ENCODE results near the gene CEP43.

The CEP43 gene

DNA sequence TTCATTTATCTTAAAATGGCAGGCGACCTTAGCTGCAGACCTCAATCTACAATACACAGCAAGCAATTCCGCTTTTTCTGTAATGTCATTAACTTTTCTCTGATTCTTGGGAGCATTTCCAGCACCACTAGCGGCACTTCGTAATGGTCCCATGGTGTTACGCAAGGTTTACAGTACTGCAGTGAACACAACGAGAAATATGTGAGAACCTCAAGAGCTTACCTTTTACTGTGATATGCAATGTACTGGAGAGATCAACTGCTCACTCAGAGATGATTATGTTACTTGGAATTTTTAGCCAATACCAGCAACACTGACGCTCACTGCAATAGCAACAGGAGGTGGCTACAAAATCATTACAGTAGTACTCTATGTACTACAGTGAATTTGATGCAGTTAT, 2.8 kb upstream of the CEP43 start:
- no peak overlapping the region for H3K4me3 ChIP-seq (ENCODE audit: low read depth, low read length)
- peak; percentile 15 for DNase-seq (ENCODE audit: low read depth)
- in situ Hi-C loops (cut with HindIII; ENCODE audit: low sequenced_read_pairs) = no loop called here
- TF ChIP-seq, protein P1, sequence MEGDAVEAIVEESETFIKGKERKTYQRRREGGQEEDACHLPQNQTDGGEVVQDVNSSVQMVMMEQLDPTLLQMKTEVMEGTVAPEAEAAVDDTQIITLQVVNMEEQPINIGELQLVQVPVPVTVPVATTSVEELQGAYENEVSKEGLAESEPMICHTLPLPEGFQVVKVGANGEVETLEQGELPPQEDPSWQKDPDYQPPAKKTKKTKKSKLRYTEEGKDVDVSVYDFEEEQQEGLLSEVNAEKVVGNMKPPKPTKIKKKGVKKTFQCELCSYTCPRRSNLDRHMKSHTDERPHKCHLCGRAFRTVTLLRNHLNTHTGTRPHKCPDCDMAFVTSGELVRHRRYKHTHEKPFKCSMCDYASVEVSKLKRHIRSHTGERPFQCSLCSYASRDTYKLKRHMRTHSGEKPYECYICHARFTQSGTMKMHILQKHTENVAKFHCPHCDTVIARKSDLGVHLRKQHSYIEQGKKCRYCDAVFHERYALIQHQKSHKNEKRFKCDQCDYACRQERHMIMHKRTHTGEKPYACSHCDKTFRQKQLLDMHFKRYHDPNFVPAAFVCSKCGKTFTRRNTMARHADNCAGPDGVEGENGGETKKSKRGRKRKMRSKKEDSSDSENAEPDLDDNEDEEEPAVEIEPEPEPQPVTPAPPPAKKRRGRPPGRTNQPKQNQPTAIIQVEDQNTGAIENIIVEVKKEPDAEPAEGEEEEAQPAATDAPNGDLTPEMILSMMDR (IDR thresholded peaks at IDR 0.05; ENCODE audit: low read depth, low read length, missing control alignments) = no peak

DNA sequence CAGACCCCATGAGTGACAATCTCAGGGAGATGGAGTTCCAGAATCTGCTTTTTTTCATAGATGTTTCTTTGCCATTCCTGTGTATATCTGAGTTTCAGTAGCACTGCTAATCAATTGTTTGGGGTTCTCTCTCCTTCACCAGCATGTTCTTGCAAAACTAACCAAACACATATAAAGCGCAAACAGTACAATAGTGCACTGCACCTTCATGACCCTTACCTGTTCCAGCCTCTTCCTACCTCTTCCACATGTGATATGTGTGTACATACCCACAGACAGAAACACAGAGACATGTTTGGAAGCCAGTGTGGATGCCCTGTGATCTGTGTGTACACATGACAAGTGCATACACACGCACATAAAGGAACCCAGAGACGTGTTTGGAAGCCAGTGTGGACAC, 1.8 kb upstream of the CEP43 start:
- in situ Hi-C loops (cut with HindIII; ENCODE audit: low sequenced_read_pairs) = no loop called here
- TF ChIP-seq, protein P1 (IDR thresholded peaks at IDR 0.05; ENCODE audit: low read depth, low read length, missing control alignments) = no peak
- DNase-seq (ENCODE audit: low read depth) = no peak
- peak overlapping the region; percentile 80 for H3K4me3 ChIP-seq (ENCODE audit: low read depth, low read length)

DNA sequence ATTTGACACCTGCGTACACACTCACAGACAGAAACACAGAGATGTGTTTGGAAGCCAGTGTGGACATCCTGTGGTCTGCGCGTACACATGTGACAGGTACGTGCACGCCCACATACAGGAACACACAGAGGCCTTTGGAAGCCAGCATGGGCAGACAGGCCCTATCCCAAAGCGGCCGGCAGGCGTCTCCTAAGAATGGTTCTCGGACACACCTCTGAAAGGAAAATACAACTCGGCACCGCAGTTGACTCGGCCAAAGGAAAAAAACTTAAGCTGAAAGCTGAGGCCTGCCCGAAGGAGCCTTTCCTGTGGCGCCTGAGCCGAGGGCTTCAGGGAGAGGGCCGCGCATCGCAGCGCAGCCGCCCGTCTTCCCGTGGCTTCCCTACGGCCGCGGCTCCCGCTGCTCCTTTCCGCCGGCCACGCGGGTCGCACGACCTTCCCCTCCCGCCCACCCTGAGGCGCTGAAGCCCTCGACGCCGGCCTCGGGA, 1.4 kb upstream of the CEP43 start:
- TF ChIP-seq, protein P1 (IDR thresholded peaks at IDR 0.05; ENCODE audit: low read depth, low read length, missing control alignments) = peak; percentile 76
- in situ Hi-C loops (cut with HindIII; ENCODE audit: low sequenced_read_pairs) = no loop called here
- peak; percentile 52 for DNase-seq (ENCODE audit: low read depth)
- peak overlapping the region; percentile 80 for H3K4me3 ChIP-seq (ENCODE audit: low read depth, low read length)

DNA sequence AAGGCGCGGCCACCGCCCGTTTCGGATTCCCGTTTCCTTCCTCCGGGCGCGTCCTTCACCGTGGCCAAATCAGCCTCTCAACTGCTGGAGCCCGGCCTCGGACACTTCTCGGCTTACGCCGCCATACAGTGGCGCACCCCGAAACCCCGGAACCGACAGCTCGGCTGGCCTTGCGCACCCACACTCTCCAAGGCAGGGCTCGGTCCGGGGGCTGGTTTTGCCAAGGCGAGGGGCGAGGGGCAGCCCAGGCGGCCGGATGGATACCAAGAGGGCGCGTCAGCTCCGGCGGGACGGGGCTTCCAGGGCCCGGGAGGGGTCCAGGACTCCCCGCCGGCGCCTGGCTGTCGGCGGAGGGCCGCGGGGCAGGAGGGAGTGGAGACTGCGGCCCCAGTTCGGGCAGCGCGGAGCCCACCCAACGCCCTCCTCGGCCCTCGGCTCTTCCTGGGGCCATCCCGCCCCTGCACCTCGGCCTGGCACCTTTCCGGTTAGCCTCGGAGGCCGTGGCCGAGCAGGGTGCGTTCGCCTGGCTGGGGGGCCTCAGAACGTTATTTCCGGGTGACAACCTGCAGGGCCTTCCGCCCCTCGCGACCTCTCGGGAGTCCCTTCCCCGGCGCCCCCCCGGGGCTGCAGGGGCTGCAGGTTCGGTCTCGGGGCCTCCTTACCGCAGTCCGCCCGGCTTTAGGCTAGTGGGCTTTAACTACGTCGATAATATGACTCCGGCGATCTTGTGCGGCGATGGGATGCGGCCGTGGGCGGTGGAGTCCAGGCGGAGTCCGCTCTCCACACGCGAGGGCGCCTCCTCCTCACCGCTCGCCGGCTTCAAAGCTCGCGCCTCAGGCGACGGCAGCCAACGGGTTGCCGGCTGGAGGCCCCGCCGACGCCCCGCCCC, 697 bp upstream of the CEP43 start:
- TF ChIP-seq, protein P1 (IDR thresholded peaks at IDR 0.05; ENCODE audit: low read depth, low read length, missing control alignments) = no peak
- H3K4me3 ChIP-seq (ENCODE audit: low read depth, low read length) = peak overlapping the region; percentile 80
- peak; percentile 85 for DNase-seq (ENCODE audit: low read depth)
- in situ Hi-C loops (cut with HindIII; ENCODE audit: low sequenced_read_pairs) = no loop called here

DNA sequence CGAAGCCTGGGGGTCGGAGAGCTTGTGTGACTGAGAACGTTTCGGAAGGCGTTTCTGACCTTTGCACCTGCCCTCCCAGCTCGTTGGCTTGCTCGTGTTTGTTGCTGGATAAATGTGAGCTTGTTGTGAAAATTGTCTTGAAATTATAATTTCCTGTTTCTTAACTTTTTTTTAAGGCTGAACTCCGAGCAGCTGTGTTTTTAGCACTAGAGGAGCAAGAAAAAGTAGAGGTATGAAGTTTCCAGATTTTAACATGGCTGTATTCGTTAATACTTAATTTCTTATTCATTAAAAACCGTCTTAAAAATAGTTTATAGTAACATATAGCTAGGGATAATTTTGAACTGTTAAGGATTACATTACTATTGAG, 672 bp downstream of the CEP43 start:
- in situ Hi-C loops (cut with HindIII; ENCODE audit: low sequenced_read_pairs) = no loop called here
- no peak for DNase-seq (ENCODE audit: low read depth)
- peak overlapping the region; percentile 73 for H3K4me3 ChIP-seq (ENCODE audit: low read depth, low read length)
- TF ChIP-seq, protein P1 (IDR thresholded peaks at IDR 0.05; ENCODE audit: low read depth, low read length, missing control alignments) = no peak

DNA sequence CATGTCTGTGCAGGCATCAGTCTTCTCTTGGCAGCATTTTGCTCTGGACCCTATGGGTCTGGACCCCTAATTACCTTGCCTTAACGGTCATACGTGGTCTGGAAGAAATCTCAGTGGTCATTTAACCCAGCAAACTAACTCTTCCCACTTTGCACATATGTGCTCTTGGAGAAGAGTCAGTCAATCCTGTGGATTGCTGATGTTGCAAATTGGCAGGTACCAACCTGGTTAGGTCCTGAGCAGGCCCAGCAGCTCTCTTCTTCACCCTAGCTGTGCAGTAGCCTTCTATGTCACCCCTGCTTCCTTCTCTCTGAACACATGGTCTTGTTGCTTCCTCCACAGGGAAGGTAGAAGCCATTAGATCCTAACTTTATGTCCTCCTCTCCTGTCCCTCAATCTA, 1.6 kb downstream of the CEP43 start:
- no peak overlapping the region for H3K4me3 ChIP-seq (ENCODE audit: low read depth, low read length)
- DNase-seq (ENCODE audit: low read depth) = no peak
- in situ Hi-C loops (cut with HindIII; ENCODE audit: low sequenced_read_pairs) = no loop called here
- TF ChIP-seq, protein P1 (IDR thresholded peaks at IDR 0.05; ENCODE audit: low read depth, low read length, missing control alignments) = no peak
